Panc1 (cell line): Measurements from ENCODE around the gene ACTL6B. TPM values are rescaled to one million over a fixed set of nuclear protein-coding genes. Genes with fewer than 3 reads are reported as not detected.

ENCODE experiments used
- ATAC-seq: fragments of 200-7000 bp; cut with Tn5 transposase; 2 replicates; pipeline ENCODE4 v1.9.1; 2020; ENCODE audit warnings: mild to moderate bottlenecking, moderate library complexity
- BruUV-seq: library from RNA; stranded (reverse); fragments of 400-500 nt; replicated peaks from 2 replicates; lab custom pipeline; 2021; lab: Mats Ljungman, UMichigan
- CTCF ChIA-PET: fragments of 300-600 bp; sonication (Branson Sonifier 250); formaldehyde crosslinking; loops from one replicate; lab custom pipeline; 2022; ENCODE audit warnings: antibody characterized with exemption; lab: Charles Lee
- POLR2A ChIA-PET: fragments of 300-600 bp; sonication (Branson Sonifier 250); formaldehyde crosslinking; loops from one replicate; lab custom pipeline; 2022; ENCODE audit warnings: antibody characterized with exemption; lab: Charles Lee
- DNase-seq: peaks from one replicate; pipeline ENCODE4 v3.0.0-alpha.2; 2010; ENCODE audit warnings: low read depth, low spot score
- H3K27ac ChIP-seq: 2 replicates; pipeline ENCODE4 v1.5.1; 2011; ENCODE audit warnings: mild to moderate bottlenecking, low read length, inconsistent platforms
- H3K27me3 ChIP-seq: fragments of 200-500 bp; sonication (Bioruptor generic); 2 replicates; pipeline ENCODE4 v1.6.0; 2014; ENCODE audit warnings: low read length, inconsistent platforms; ENCODE audit not compliant: control insufficient read depth, insufficient read depth
- H3K36me3 ChIP-seq: fragments of 200-500 bp; sonication (Bioruptor generic); 2 replicates; pipeline ENCODE4 v1.5.1; 2014; ENCODE audit warnings: inconsistent platforms, mild to moderate bottlenecking, low read length, moderate library complexity; ENCODE audit not compliant: control insufficient read depth, insufficient read depth
- H3K4me1 ChIP-seq: 2 replicates; pipeline ENCODE4 v1.5.1; 2011; ENCODE audit warnings: inconsistent platforms, mild to moderate bottlenecking, low read length, moderate library complexity; ENCODE audit not compliant: control insufficient read depth, insufficient read depth
- H3K4me3 ChIP-seq, 2 experiments: 2 replicates each; pipeline ENCODE4 v1.5.1; 2011 to 2012; ENCODE audit warnings: low read depth in 2 of 2, low read length in 2 of 2, mild to moderate bottlenecking in 2 of 2, inconsistent platforms in 1 of 2, moderate library complexity in 1 of 2
- H3K9me3 ChIP-seq: fragments of 200-500 bp; sonication (Bioruptor generic); 2 replicates; pipeline ENCODE4 v1.5.1; 2014; ENCODE audit warnings: low read depth, mild to moderate bottlenecking, inconsistent platforms, low read length, moderate library complexity; ENCODE audit not compliant: control insufficient read depth, insufficient read depth
- CTCF ChIP-seq: fragments of 450-650 bp; IDR thresholded peaks from 2 replicates; pipeline ENCODE4 v1.5.1; 2017; ENCODE audit warnings: mild to moderate bottlenecking
- POLR2AphosphoS5 ChIP-seq: IDR thresholded peaks from 2 replicates; pipeline ENCODE4 v1.6.1; 2012; ENCODE audit warnings: mild to moderate bottlenecking, low read depth, low read length, moderate library complexity
- REST ChIP-seq, 2 experiments: IDR thresholded peaks; 2 replicates each; pipeline ENCODE4 v1.6.1; 2011 to 2012; ENCODE audit warnings: low read depth in 2 of 2, control low read depth in 1 of 2, low read length in 1 of 2, mild to moderate bottlenecking in 1 of 2, moderate library complexity in 1 of 2; ENCODE audit not compliant: insufficient read depth in 1 of 2
- SIN3A ChIP-seq: IDR thresholded peaks from 2 replicates; pipeline ENCODE4 v1.6.1; 2012; ENCODE audit warnings: low read depth, mild to moderate bottlenecking, low read length, moderate library complexity, borderline replicate concordance; ENCODE audit not compliant: insufficient read depth
- TCF7L2 ChIP-seq: IDR thresholded peaks from 2 replicates; pipeline ENCODE4 v1.6.1; 2011; ENCODE audit warnings: mild to moderate bottlenecking, low read depth, low read length, inconsistent platforms
- in situ Hi-C: cut with HindIII; loops from 2 replicates; pipeline ENCODE4 v1.10.0; 2016; ENCODE audit warnings: low sequenced_read_pairs, low pct_unique_long_range_greater_than_20kb
- intact Hi-C: fragments of 100-400 bp; cut with micrococcal nuclease; formaldehyde crosslinking; loops from one replicate; pipeline ENCODE4 v1.10.0; 2022; ENCODE audit not compliant: unreplicated experiment
- total RNA-seq: library from RNA; stranded (reverse); gene quantifications from one replicate; pipeline ENCODE4 v1.2.1, GENCODE V29; 2021; ENCODE audit not compliant: unreplicated experiment

The ACTL6B gene
- total RNA-seq, 1 experiment from 2014 or later: not detected

- DNase-seq: no peak
- ATAC-seq: no peak
- peaks cover 48% of the 10 kb centered on the region for H3K4me1 ChIP-seq
- no peak overlapping the region for H3K27ac ChIP-seq
- no peaks in the 10 kb centered on the region for H3K9me3 ChIP-seq
- intact Hi-C loops: no loop called here
- ChIA-PET CTCF (interaction anchor here (1.2 kb wide), 1 partner anchor 13 kb away, joined by 3 read pairs; no protein-coding TSS in a partner anchor), POLR2A (interaction anchor here (0.6 to 0.7 kb wide), 2 partner anchors 26 to 31 kb away, joined by 3 to 5 read pairs; no protein-coding TSS in a partner anchor)
- TF ChIP-seq SIN3A: no peak
- TF ChIP-seq REST (IDR thresholded peaks at IDR 0.05; ENCODE audit: insufficient read depth in 1 of 2, low read depth in 2 of 2, low read length in 1 of 2): no peak
- no peak for TF ChIP-seq CTCF
- no peak for TF ChIP-seq POLR2AphosphoS5
- TF ChIP-seq TCF7L2: no peak
- H3K36me3 ChIP-seq: peaks cover 3% of the 10 kb centered on the region
- H3K27me3 ChIP-seq: no peaks in the 10 kb centered on the region
- in situ Hi-C loops: no loop called here
- BruUV-seq: no TSS peak
- peak overlapping the region; percentile 15 to 93; a peak in 2 of 4 replicates for H3K4me3 ChIP-seq
Observed at GRCh38 chr7:100676501-100677306, 20.5 kb upstream of the ACTL6B start.

GRCh38 chr7:100675581-100676350 is 19.5 kb upstream of the ACTL6B start:
- TF ChIP-seq REST (IDR thresholded peaks at IDR 0.05; ENCODE audit: insufficient read depth in 1 of 2, low read depth in 2 of 2, low read length in 1 of 2): no peak
- no peak for TF ChIP-seq CTCF
- no peak for TF ChIP-seq SIN3A
- no peak for TF ChIP-seq TCF7L2
- no peak for DNase-seq
- Histone ChIP-seq H3K4me1 (peaks cover 40% of the 10 kb centered on the region), H3K27me3 (no peaks in the 10 kb centered on the region), H3K4me3 (peak overlapping the region; percentile 66 to 93), H3K36me3 (peaks cover 3% of the 10 kb centered on the region), H3K9me3 (no peaks in the 10 kb centered on the region), H3K27ac (peak overlapping the region; percentile 48; the same call in 1 of the 2 replicates)
- in situ Hi-C loops: no loop called here
- ChIA-PET POLR2A (interaction anchor here (0.6 to 0.7 kb wide), 2 partner anchors 25 to 30 kb away, joined by 3 to 5 read pairs; no protein-coding TSS in a partner anchor), CTCF (interaction anchor here (0.6 to 1.2 kb wide), 2 partner anchors 14 to 89 kb away, joined by 3 to 8 read pairs; no protein-coding TSS in a partner anchor)
- peak; percentile 5 for ATAC-seq
- BruUV-seq: no TSS peak
- intact Hi-C loops: no loop called here
